ENCODE results near the gene EXOC1. TPM values are rescaled to one million over a fixed set of nuclear protein-coding genes. Genes with fewer than 3 reads are reported as not detected.

EXOC1 gene
- total and polyA plus RNA-seq, 10 of the 15 experiments (the other 5 are each of a cell fraction or from before 2014, with no cell fraction given), result 11.8 to 36.6 (median 21.1) TPM

DNA sequence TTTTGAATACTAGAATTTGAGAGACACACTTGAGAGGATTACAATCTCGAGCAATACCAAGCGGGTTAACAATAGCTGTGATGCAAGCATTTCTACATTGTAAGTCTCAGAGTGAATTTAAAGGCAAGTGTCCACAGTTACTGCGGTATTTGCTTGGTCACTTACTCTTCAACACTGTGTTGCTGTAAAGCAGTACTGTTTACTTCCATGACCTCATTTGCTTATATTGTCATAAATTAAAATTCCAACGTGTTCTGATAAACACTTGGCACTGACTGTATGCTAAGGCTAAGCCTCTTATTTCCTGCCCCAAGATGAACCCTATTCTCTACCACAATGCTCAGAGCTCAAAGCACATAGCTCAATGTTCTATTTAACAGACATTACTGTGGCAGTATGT, 22.7 kb upstream of the EXOC1 start:
- no peak overlapping the region for H3K27ac ChIP-seq (ENCODE audit: control insufficient read depth, insufficient read depth)
- FAIRE-seq (no peak), DNase-seq (ENCODE audit: low read depth, low spot score) (no peak), ATAC-seq (no peak)
- RAD21 ChIA-PET (ENCODE audit: unreplicated experiment), result no interaction called here
- no peaks in the 10 kb centered on the region for H3K27me3 ChIP-seq (replicated peaks in 1 of 2; ENCODE audit: control insufficient read depth in 2 of 2, insufficient read depth in 2 of 2, low read length in 1 of 2)
- no peaks in the 10 kb centered on the region for H3K79me2 ChIP-seq (ENCODE audit: control insufficient read depth, insufficient read depth, low read length)
- no peaks in the 10 kb centered on the region for H4K20me1 ChIP-seq (ENCODE audit: control insufficient read depth, insufficient read depth)
- in situ Hi-C loops (cut with MboI) (no loop called here), intact Hi-C loops (cut with micrococcal nuclease; ENCODE audit: unreplicated experiment) (no loop called here)
- H3K9me3 ChIP-seq (replicated peaks; ENCODE audit: control insufficient read depth, insufficient read depth, low read length), result no peaks in the 10 kb centered on the region
- 39% methylated on average over 4 of the region's 4 CpGs for WGBS (ENCODE audit: insufficient coverage, insufficient replicate concordance, low lambda C conversion rate, missing lambda C conversion rate)
- SMC1A ChIA-PET (ENCODE audit: uncharacterized antibody, unreplicated experiment), result no interaction called here
- no peak overlapping the region for H3K4me3 ChIP-seq
- H3K4me1 ChIP-seq (ENCODE audit: control insufficient read depth, insufficient read depth, low read length), result no peaks in the 10 kb centered on the region
- no peaks in the 10 kb centered on the region for H3K36me3 ChIP-seq (ENCODE audit: control insufficient read depth in 2 of 2, insufficient read depth in 2 of 2, low read length in 1 of 2)
- H3K9ac ChIP-seq (ENCODE audit: control insufficient read depth, insufficient read depth, low read length), result no peak overlapping the region
- TF ChIP-seq, protein P1, sequence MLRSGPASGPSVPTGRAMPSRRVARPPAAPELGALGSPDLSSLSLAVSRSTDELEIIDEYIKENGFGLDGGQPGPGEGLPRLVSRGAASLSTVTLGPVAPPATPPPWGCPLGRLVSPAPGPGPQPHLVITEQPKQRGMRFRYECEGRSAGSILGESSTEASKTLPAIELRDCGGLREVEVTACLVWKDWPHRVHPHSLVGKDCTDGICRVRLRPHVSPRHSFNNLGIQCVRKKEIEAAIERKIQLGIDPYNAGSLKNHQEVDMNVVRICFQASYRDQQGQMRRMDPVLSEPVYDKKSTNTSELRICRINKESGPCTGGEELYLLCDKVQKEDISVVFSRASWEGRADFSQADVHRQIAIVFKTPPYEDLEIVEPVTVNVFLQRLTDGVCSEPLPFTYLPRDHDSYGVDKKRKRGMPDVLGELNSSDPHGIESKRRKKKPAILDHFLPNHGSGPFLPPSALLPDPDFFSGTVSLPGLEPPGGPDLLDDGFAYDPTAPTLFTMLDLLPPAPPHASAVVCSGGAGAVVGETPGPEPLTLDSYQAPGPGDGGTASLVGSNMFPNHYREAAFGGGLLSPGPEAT (IDR thresholded peaks at IDR 0.05; ENCODE audit: low read depth), result no peak
- TF ChIP-seq, protein P2, sequence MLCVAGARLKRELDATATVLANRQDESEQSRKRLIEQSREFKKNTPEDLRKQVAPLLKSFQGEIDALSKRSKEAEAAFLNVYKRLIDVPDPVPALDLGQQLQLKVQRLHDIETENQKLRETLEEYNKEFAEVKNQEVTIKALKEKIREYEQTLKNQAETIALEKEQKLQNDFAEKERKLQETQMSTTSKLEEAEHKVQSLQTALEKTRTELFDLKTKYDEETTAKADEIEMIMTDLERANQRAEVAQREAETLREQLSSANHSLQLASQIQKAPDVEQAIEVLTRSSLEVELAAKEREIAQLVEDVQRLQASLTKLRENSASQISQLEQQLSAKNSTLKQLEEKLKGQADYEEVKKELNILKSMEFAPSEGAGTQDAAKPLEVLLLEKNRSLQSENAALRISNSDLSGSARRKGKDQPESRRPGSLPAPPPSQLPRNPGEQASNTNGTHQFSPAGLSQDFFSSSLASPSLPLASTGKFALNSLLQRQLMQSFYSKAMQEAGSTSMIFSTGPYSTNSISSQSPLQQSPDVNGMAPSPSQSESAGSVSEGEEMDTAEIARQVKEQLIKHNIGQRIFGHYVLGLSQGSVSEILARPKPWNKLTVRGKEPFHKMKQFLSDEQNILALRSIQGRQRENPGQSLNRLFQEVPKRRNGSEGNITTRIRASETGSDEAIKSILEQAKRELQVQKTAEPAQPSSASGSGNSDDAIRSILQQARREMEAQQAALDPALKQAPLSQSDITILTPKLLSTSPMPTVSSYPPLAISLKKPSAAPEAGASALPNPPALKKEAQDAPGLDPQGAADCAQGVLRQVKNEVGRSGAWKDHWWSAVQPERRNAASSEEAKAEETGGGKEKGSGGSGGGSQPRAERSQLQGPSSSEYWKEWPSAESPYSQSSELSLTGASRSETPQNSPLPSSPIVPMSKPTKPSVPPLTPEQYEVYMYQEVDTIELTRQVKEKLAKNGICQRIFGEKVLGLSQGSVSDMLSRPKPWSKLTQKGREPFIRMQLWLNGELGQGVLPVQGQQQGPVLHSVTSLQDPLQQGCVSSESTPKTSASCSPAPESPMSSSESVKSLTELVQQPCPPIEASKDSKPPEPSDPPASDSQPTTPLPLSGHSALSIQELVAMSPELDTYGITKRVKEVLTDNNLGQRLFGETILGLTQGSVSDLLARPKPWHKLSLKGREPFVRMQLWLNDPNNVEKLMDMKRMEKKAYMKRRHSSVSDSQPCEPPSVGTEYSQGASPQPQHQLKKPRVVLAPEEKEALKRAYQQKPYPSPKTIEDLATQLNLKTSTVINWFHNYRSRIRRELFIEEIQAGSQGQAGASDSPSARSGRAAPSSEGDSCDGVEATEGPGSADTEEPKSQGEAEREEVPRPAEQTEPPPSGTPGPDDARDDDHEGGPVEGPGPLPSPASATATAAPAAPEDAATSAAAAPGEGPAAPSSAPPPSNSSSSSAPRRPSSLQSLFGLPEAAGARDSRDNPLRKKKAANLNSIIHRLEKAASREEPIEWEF (IDR thresholded peaks at IDR 0.05; ENCODE audit: insufficient replicate concordance, low read depth, low read length), result no peak
- TF ChIP-seq MAX (IDR thresholded peaks at IDR 0.05; ENCODE audit: low read depth, low read length), result no peak
- no peak for TF ChIP-seq CHD4 (IDR thresholded peaks at IDR 0.05)
- TF ChIP-seq NFYA (IDR thresholded peaks at IDR 0.05; ENCODE audit: borderline replicate concordance, low read depth, low read length), result no peak
- no peak for TF ChIP-seq PAX5 (IDR thresholded peaks at IDR 0.05; ENCODE audit: borderline replicate concordance, low read depth, low read length)
- no TSS peak for BruUV-seq (replicated peaks)
- POLR2A ChIA-PET, result no interaction called here
- CTCF ChIA-PET, result no interaction called here
- H2AFZ ChIP-seq (ENCODE audit: control insufficient read depth, low read depth, low read length), result no peak overlapping the region
- H3K4me2 ChIP-seq (ENCODE audit: control insufficient read depth, insufficient read depth), result no peak overlapping the region

All from GM12878 (cell line).